CD4-positive, alpha-beta T cell treated with Interleukin-6 at 100 ng/mL for 8 hours (primary cell): ENCODE results near the gene ACTL6A.
A peak's percentile ranks its signal among the peaks of the same experiment; 100 is the strongest.
"Not testable (repeated sequence)": the region's sequence is repeated elsewhere in the genome, so short reads cannot be mapped to it uniquely, and the experiment has no call there.

Source experiments
- DNase-seq: peaks from one replicate; pipeline ENCODE4 v3.0.0-alpha.2; 2020; ENCODE audit warnings: mixed read lengths, low spot score

Gene ACTL6A

GRCh38 chr3:179562591-179563270 is at the start of gene ACTL6A:
TSS of gene ACTL6A (plus strand) at chr3:179562926. CDS start at chr3:179563093, 167 bp downstream.
- peak; percentile 99 for DNase-seq

- no peak for DNase-seq
Observed at GRCh38 chr3:179513862-179514261, 48.9 kb upstream of the ACTL6A start.

- DNase-seq, result not testable (repeated sequence)
Observed at GRCh38 chr3:179516461-179517251, 46.1 kb upstream of the ACTL6A start.

DNA sequence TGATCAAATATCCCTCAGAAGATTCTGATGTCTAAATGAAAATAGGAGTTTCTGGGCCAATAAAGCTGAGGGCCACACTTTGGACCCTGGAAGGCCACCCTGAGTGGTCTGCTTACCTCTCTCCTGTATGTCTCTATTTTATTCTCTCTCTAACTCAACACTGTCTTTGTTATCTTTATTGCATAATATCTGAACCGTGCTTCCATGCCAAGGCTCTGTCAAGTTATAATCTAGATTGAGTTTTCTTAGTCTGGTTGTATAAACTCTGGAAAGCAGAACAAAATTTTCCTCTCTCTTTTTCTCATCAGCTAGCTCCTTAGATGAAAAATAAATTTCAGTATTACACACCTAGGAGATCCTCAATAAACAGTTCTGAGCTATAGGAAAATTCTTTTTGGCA is 36.2 kb upstream of the ACTL6A start:
- no peak for DNase-seq

DNA sequence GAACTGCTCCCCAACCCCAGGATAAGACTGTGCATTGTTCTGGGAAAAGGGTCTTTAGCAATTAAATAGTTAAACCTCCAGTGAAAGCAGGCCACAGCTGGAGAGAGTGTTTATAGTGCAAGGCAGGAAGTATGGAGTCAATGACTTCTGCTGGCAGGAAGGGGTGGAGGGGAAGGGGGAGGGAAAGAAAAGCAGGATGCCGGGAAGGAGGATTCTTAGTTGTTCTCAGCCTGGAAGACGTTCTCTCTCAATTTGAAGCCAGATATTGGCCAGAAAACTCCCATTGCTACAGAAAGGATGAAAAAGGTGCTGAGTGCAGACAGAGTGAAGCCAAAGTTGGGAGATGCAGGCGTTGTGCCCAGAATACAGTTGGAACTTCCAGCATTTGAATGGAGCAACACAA is 35.7 kb upstream of the ACTL6A start:
- no peak for DNase-seq

- DNase-seq, result no peak
Observed at GRCh38 chr3:179528772-179529171, 34.0 kb upstream of the ACTL6A start.

GRCh38 chr3:179531576-179531975 is 31.1 kb upstream of the ACTL6A start:
- DNase-seq, result no peak

- DNase-seq, result no peak
Observed at GRCh38 chr3:179533274-179533673, 29.5 kb upstream of the ACTL6A start.

GRCh38 chr3:179536256-179536655 is 26.5 kb upstream of the ACTL6A start:
- no peak for DNase-seq

- DNase-seq, result no peak
Observed at GRCh38 chr3:179541094-179541493, 21.6 kb upstream of the ACTL6A start.

DNA sequence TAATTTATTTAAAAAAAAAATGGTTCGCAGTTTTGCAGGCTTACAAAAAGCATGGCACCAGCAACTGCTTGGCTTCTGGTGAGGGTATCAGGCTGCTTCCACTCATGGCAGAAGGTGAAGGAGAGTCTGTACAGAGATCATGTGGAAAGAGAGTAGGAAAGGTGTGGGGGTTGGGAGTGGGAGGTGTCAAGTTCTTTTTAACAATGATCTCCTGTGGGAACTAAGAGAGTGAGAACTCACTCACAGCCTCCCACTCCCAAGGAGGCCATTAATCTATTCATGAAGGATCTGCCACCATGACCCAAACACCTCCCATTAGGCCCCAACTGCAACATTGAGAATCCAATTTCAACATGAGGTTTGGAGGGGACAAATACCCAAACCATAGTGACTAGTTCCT is 21.1 kb upstream of the ACTL6A start:
- DNase-seq, result no peak

DNA sequence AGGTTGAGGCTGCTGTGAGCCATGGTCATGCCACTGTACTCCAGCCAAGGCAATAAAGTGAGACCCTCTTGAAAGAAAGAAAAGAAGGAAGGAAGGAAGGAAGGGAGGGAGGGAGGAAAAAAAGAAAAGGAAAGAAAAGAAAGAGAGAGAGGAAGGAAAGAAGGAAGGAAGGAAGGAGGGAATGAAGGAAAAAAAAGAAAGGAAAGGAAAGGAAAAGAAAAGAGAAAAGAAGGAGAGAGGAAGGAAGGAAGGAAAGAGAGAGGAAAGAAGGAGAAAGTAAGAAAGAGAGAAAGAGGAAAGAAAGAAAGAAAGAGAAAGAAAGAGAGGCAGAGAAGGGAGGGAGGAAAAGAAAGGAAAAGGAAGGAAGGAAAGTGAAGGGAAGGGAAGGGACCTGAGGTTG is 20.4 kb upstream of the ACTL6A start:
- DNase-seq, result no peak

GRCh38 chr3:179544981-179545645 is 17.6 kb upstream of the ACTL6A start:
- DNase-seq, result no peak

- no peak for DNase-seq
Observed at GRCh38 chr3:179546814-179547241, 15.9 kb upstream of the ACTL6A start.

- no peak for DNase-seq
Observed at GRCh38 chr3:179551349-179552105, 11.2 kb upstream of the ACTL6A start.

DNA sequence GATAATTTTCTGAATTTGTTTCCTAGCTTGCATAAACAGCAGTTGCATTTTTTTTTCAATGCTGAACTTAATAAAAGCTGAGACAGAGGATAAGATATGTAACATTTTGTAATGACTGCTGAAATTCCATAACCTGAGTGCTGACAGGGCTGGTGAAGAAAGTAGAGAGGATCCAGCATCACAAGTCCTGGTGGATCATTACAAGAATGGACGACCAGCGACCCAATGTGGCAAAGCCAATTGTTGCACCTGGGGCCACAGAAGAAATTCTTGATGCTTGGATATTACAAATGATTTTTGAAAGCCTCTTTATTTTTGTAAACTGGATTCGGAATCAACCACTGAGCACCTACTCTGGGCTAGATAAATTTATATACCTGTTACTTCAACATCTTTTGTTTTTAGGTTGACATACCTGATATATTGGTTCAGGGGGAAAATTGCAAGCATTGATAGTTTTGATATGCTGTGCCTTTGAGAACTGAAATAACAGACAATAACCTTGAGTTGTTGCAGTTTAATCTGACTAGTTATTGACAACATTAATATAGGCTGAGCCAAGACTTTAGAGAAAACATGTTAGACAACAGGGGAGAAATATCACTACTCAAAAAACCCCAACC is 3.9 kb upstream of the ACTL6A start:
- peak; percentile 26 for DNase-seq

GRCh38 chr3:179560791-179561190 is 1.9 kb upstream of the ACTL6A start:
- no peak for DNase-seq

GRCh38 chr3:179563271-179563783 is 601 bp downstream of the ACTL6A start:
- DNase-seq, result peak; percentile 45

DNA sequence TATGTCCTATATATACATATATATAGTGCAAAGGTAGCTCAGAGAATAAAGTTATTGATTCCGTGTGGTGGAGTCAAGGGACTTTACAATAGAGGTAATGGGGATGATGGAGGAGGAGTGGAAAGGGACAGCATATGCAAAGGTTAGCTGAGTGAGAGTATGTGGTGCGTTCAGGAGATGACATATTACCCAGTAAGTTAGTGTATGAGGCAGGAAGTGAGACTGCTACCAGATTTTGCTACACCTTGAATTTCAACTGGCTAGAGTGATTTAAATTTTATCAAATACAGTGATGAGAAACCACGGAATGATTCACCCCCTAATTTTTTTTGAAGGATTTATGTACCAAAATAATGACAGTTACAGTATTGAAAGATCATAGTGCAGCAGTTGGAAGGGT is 2.8 kb downstream of the ACTL6A start:
- no peak for DNase-seq

DNA sequence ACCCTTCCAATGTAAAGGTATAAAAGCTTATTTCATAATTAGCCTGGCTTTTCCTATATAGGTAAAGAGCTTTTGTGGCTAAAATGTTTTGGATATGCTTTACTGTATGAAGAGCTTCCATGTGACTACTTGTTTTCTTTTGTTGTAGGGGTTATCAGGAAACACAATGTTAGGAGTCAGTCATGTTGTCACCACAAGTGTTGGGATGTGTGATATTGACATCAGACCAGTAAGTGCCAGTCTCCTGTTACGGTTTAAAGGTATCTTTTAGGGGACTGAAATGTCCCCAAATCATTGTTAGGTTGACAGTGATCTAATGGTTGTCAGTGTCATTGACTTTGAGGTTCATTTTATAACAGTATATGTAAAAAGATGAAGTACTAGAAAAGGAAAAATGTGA is 18.3 kb downstream of the ACTL6A start:
- DNase-seq, result no peak

- DNase-seq, result no peak
Observed at GRCh38 chr3:179589143-179589542, 26.4 kb downstream of the ACTL6A start.

DNA sequence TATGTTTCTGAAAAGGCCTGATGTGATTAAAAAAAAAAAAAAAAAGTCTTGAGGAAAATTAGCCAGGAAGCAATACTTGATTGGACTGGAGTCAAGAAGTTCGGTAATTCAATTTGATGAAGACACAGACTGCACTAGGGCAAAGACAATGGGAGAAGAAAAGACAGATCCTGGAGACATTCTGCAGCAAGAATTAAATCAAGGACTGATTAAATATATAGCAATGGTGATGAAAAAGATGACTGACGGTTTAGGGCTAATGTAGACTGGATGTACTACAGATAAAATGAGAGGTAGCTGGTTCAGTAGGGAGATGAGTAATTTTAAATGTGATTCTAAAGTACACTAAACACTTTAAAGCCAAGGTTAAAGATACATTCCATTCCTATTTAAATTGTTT is 27.9 kb downstream of the ACTL6A start:
- no peak for DNase-seq
